HepG2 (cell line): ENCODE data around the gene SLC28A1. TPM values are rescaled to one million over a fixed set of nuclear protein-coding genes. Genes with fewer than 3 reads are reported as not detected.
A peak's percentile ranks its signal among the peaks of the same experiment; 100 is the strongest.

Source experiments
- ERF ChIP-seq: IDR thresholded peaks from 2 replicates; pipeline ENCODE4 v1.6.1; 2018; ENCODE audit warnings: missing biosample characterization, missing genetic modification reagents
- HIVEP1 ChIP-seq: sonication (generic); formaldehyde crosslinking; IDR thresholded peaks from 2 replicates; pipeline ENCODE4 v1.4.0; 2020; ENCODE audit warnings: mild to moderate bottlenecking, missing genetic modification reagents
- NFYB ChIP-seq: sonication (generic); formaldehyde crosslinking; IDR thresholded peaks from 2 replicates; pipeline ENCODE4 v1.4.0; 2020; ENCODE audit warnings: missing genetic modification reagents
- RAD51 ChIP-seq: fragments of 450-650 bp; IDR thresholded peaks from 2 replicates; pipeline ENCODE4 v1.6.1; 2016; ENCODE audit warnings: borderline replicate concordance
- SSRP1 ChIP-seq: IDR thresholded peaks from 2 replicates; pipeline ENCODE4 v1.6.1; 2016; ENCODE audit warnings: control low read depth
- TBP ChIP-seq: sonication (generic); formaldehyde crosslinking; IDR thresholded peaks from 2 replicates; pipeline ENCODE4 v1.5.0; 2020; ENCODE audit warnings: missing genetic modification reagents
- TOE1 ChIP-seq: sonication (generic); formaldehyde crosslinking; IDR thresholded peaks from 2 replicates; pipeline ENCODE4 v1.4.0; 2020; ENCODE audit warnings: mild to moderate bottlenecking, missing genetic modification reagents
- ZNF337 ChIP-seq: sonication (generic); formaldehyde crosslinking; IDR thresholded peaks from 2 replicates; pipeline ENCODE4 v1.5.1; 2020; ENCODE audit warnings: missing genetic modification reagents, low read depth, mild to moderate bottlenecking, borderline replicate concordance
- ZNF530 ChIP-seq: sonication (generic); formaldehyde crosslinking; IDR thresholded peaks from 2 replicates; pipeline ENCODE4 v1.5.0; 2020; ENCODE audit warnings: low read depth, mild to moderate bottlenecking, missing genetic modification reagents
- ZNF746 ChIP-seq: sonication (generic); formaldehyde crosslinking; IDR thresholded peaks from 2 replicates; pipeline ENCODE4 v1.8.0; 2022; ENCODE audit warnings: mild to moderate bottlenecking, missing genetic modification reagents
- ZNF775 ChIP-seq: sonication (generic); formaldehyde crosslinking; IDR thresholded peaks from 2 replicates; pipeline ENCODE4 v1.4.0; 2020; ENCODE audit warnings: missing genetic modification reagents, mild to moderate bottlenecking, moderate library complexity, borderline replicate concordance
- ZSCAN29 ChIP-seq: sonication (generic); formaldehyde crosslinking; conservative IDR thresholded peaks from 2 replicates; pipeline ENCODE4 v1.4.0; 2020; ENCODE audit warnings: mild to moderate bottlenecking, missing genetic modification reagents
- polyA plus RNA-seq, 8 experiments: library from polyadenylated mRNA; depleted of rRNA in 3 of 8; stranded (reverse) in 7 of 8; unstranded in 1 of 8; fragments of >200 nt; fragmentation: Illumina TruSeq in 4 of 8; extraction: Trizol in 4 of 8; gene quantifications; 2 replicates each; pipeline versions ENCODE4 v1.2.1 to v1.2.3, GENCODE V29; 2011 to 2016; ENCODE audit warnings: low read depth in 4 of 8, missing spikeins in 1 of 8, mixed read lengths in 1 of 8; ENCODE audit not compliant: insufficient read depth in 1 of 8
- total RNA-seq, 5 experiments: library from RNA; depleted of rRNA; stranded (reverse); fragments of >200 nt; fragmentation: Illumina TruSeq; extraction: Trizol; gene quantifications; 2 replicates each; pipeline ENCODE4 v1.2.3, GENCODE V29; 2016; ENCODE audit warnings: low read depth in 1 of 5
- TF ChIP-seq, protein P1 (sequence below): sonication (generic); formaldehyde crosslinking; IDR thresholded peaks from 2 replicates; pipeline ENCODE4 v1.5.1; 2020; ENCODE audit warnings: mild to moderate bottlenecking, missing genetic modification reagents, moderate library complexity
- TF ChIP-seq, protein P2 (sequence below): sonication (generic); formaldehyde crosslinking; IDR thresholded peaks from 2 replicates; pipeline ENCODE4 v1.4.0; 2020; ENCODE audit warnings: mild to moderate bottlenecking, missing genetic modification reagents
- TF ChIP-seq, protein P3 (sequence below): sonication (generic); formaldehyde crosslinking; IDR thresholded peaks from 2 replicates; pipeline ENCODE4 v1.4.0; 2020; ENCODE audit warnings: missing genetic modification reagents
- TF ChIP-seq, protein P4 (sequence below): sonication (generic); formaldehyde crosslinking; IDR thresholded peaks from 2 replicates; pipeline ENCODE4 v1.5.1; 2020; ENCODE audit warnings: missing genetic modification reagents, mild to moderate bottlenecking, borderline replicate concordance
- TF ChIP-seq, protein P5 (sequence below): sonication (generic); formaldehyde crosslinking; IDR thresholded peaks from 2 replicates; pipeline ENCODE4 v1.4.0; 2020; ENCODE audit warnings: missing genetic modification reagents, mild to moderate bottlenecking, borderline replicate concordance
- TF ChIP-seq, protein P6 (sequence below): sonication (generic); formaldehyde crosslinking; IDR thresholded peaks from 2 replicates; pipeline ENCODE4 v1.9.0; 2021; ENCODE audit warnings: missing genetic modification reagents, borderline replicate concordance
- TF ChIP-seq, protein P7 (sequence below): IDR thresholded peaks from 2 replicates; pipeline ENCODE4 v1.6.1; 2016; ENCODE audit warnings: low read depth, borderline replicate concordance
- TF ChIP-seq, protein P8 (sequence below): sonication (generic); formaldehyde crosslinking; IDR thresholded peaks from 2 replicates; pipeline ENCODE4 v1.4.0; 2020; ENCODE audit warnings: mild to moderate bottlenecking, missing genetic modification reagents

The SLC28A1 gene
- total and polyA plus RNA-seq, 2 of the 13 experiments (the other 11 are each of a cell fraction or from before 2014, with no cell fraction given): 0.31 to 5.8 TPM

DNA sequence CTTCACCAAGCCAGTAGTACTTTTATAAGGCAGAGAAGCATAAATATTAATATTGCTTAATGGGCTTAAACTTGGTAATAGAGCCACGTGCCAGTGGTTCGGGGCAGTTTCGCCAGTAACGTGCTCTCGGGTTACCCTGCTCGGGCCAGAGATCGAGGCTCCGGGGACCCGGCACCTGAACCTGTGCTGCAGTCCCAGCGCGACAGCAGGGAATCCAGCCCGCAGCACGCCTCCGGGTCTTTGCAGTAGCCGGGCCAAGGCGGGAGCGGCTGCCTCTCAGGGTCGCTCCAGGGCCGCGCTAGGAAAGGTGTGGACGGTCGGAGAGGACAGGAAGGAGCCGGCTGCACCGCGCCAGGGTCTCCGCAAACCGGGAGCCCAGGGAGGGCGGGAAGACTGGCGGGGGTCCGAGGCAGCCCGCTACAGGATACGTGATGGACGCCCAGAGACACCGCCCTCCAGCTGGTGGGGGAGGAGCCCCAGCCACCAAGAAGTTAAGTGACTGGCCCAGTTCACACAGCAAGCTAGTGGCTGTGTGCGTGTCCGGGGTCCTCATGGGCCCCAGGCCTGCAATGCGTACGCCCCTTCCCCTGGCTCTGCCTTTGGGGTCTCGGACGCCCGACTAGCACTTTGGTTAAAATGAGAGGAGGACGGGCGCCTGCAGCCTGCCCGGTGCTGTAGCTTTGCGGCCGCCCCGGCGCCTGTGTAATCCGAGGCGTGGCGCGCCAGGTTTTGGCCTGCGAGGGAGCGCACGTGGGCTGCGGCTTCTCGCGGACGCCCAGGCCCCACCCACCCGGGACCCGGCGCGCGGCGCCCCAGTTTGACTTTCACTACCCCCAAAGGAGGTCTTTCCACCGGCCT, 96.0 kb downstream of the SLC28A1 start (continued):
- TF ChIP-seq, protein P1, sequence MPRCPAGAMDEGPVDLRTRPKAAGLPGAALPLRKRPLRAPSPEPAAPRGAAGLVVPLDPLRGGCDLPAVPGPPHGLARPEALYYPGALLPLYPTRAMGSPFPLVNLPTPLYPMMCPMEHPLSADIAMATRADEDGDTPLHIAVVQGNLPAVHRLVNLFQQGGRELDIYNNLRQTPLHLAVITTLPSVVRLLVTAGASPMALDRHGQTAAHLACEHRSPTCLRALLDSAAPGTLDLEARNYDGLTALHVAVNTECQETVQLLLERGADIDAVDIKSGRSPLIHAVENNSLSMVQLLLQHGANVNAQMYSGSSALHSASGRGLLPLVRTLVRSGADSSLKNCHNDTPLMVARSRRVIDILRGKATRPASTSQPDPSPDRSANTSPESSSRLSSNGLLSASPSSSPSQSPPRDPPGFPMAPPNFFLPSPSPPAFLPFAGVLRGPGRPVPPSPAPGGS: no peak
- TF ChIP-seq, protein P2, sequence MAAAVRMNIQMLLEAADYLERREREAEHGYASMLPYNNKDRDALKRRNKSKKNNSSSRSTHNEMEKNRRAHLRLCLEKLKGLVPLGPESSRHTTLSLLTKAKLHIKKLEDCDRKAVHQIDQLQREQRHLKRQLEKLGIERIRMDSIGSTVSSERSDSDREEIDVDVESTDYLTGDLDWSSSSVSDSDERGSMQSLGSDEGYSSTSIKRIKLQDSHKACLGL (CRISPR knock-in tag): peak; percentile 18
- TF ChIP-seq, protein P3, sequence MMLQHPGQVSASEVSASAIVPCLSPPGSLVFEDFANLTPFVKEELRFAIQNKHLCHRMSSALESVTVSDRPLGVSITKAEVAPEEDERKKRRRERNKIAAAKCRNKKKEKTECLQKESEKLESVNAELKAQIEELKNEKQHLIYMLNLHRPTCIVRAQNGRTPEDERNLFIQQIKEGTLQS: no peak; the same call in 1 of the 2 replicates
- TF ChIP-seq ZNF530 (CRISPR knock-in tag): no peak
- TF ChIP-seq, protein P4, sequence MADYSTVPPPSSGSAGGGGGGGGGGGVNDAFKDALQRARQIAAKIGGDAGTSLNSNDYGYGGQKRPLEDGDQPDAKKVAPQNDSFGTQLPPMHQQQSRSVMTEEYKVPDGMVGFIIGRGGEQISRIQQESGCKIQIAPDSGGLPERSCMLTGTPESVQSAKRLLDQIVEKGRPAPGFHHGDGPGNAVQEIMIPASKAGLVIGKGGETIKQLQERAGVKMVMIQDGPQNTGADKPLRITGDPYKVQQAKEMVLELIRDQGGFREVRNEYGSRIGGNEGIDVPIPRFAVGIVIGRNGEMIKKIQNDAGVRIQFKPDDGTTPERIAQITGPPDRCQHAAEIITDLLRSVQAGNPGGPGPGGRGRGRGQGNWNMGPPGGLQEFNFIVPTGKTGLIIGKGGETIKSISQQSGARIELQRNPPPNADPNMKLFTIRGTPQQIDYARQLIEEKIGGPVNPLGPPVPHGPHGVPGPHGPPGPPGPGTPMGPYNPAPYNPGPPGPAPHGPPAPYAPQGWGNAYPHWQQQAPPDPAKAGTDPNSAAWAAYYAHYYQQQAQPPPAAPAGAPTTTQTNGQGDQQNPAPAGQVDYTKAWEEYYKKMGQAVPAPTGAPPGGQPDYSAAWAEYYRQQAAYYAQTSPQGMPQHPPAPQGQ: no peak
- TF ChIP-seq SSRP1 (CRISPR knock-in tag): no peak
- TF ChIP-seq NFYB (CRISPR knock-in tag): no peak
- no peak for TF ChIP-seq RAD51
- TF ChIP-seq TOE1 (CRISPR knock-in tag): no peak
- no peak for TF ChIP-seq TBP (CRISPR knock-in tag)
- TF ChIP-seq, protein P5, sequence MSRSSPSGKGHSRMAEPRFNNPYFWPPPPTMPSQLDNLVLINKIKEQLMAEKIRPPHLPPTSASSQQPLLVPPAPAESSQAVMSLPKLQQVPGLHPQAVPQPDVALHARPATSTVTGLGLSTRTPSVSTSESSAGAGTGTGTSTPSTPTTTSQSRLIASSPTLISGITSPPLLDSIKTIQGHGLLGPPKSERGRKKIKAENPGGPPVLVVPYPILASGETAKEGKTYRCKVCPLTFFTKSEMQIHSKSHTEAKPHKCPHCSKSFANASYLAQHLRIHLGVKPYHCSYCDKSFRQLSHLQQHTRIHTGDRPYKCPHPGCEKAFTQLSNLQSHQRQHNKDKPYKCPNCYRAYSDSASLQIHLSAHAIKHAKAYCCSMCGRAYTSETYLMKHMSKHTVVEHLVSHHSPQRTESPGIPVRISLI (CRISPR knock-in tag): no peak
- TF ChIP-seq, protein P6, sequence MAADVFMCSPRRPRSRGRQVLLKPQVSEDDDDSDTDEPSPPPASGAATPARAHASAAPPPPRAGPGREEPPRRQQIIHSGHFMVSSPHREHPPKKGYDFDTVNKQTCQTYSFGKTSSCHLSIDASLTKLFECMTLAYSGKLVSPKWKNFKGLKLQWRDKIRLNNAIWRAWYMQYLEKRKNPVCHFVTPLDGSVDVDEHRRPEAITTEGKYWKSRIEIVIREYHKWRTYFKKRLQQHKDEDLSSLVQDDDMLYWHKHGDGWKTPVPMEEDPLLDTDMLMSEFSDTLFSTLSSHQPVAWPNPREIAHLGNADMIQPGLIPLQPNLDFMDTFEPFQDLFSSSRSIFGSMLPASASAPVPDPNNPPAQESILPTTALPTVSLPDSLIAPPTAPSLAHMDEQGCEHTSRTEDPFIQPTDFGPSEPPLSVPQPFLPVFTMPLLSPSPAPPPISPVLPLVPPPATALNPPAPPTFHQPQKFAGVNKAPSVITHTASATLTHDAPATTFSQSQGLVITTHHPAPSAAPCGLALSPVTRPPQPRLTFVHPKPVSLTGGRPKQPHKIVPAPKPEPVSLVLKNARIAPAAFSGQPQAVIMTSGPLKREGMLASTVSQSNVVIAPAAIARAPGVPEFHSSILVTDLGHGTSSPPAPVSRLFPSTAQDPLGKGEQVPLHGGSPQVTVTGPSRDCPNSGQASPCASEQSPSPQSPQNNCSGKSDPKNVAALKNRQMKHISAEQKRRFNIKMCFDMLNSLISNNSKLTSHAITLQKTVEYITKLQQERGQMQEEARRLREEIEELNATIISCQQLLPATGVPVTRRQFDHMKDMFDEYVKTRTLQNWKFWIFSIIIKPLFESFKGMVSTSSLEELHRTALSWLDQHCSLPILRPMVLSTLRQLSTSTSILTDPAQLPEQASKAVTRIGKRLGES (CRISPR knock-in tag): peak; percentile 47; the same call in 1 of the 2 replicates
- TF ChIP-seq, protein P7, sequence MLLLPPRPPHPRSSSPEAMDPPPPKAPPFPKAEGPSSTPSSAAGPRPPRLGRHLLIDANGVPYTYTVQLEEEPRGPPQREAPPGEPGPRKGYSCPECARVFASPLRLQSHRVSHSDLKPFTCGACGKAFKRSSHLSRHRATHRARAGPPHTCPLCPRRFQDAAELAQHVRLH: peak; percentile 89; the same call in 1 of the 2 replicates
- TF ChIP-seq HIVEP1 (CRISPR knock-in tag): peak; percentile 55; the same call in 1 of the 2 replicates
- no peak for TF ChIP-seq ZNF337
- peak; percentile 80 for TF ChIP-seq ZNF746 (CRISPR knock-in tag)
- TF ChIP-seq, protein P8, sequence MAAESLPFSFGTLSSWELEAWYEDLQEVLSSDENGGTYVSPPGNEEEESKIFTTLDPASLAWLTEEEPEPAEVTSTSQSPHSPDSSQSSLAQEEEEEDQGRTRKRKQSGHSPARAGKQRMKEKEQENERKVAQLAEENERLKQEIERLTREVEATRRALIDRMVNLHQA (CRISPR knock-in tag): no peak
- TF ChIP-seq ZSCAN29: no peak
- no peak for TF ChIP-seq ZNF775 (CRISPR knock-in tag)
- TF ChIP-seq ERF (CRISPR knock-in tag): peak; percentile 69; the same call in 1 of the 2 replicates
